H7 (cell line): ENCODE data around the gene TMX1. TPM values are rescaled to one million over a fixed set of nuclear protein-coding genes. Genes with fewer than 3 reads are reported as not detected.
A peak's percentile ranks its signal among the peaks of the same experiment; 100 is the strongest.

ENCODE experiments used
- DNase-seq: peaks from one replicate; pipeline ENCODE4 v3.0.0; 2012
- H3K27me3 ChIP-seq: 2 replicates; pipeline ENCODE4 v1.6.0; 2011; ENCODE audit warnings: mild to moderate bottlenecking, low read length; ENCODE audit not compliant: control insufficient read depth, insufficient read depth
- H3K36me3 ChIP-seq: replicated peaks from 2 replicates; pipeline ENCODE4 v1.5.1; 2011; ENCODE audit warnings: low read length; ENCODE audit not compliant: control insufficient read depth, insufficient read depth
- H3K4me3 ChIP-seq: 2 replicates; pipeline ENCODE4 v1.5.1; 2011; ENCODE audit warnings: low read depth, mild to moderate bottlenecking, control low read depth, low read length, moderate library complexity; ENCODE audit not compliant: insufficient read depth
- total RNA-seq: library from RNA; depleted of rRNA; stranded (reverse); fragments of >200 nt; shearing (Covaris generic); gene quantifications from 2 replicates; pipeline ENCODE4 v1.2.3, GENCODE V29; 2014; rRNA removed

The TMX1 gene, protein sequence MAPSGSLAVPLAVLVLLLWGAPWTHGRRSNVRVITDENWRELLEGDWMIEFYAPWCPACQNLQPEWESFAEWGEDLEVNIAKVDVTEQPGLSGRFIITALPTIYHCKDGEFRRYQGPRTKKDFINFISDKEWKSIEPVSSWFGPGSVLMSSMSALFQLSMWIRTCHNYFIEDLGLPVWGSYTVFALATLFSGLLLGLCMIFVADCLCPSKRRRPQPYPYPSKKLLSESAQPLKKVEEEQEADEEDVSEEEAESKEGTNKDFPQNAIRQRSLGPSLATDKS
- 51.4 and 58.5 TPM in 2 replicates for total RNA-seq

DNA sequence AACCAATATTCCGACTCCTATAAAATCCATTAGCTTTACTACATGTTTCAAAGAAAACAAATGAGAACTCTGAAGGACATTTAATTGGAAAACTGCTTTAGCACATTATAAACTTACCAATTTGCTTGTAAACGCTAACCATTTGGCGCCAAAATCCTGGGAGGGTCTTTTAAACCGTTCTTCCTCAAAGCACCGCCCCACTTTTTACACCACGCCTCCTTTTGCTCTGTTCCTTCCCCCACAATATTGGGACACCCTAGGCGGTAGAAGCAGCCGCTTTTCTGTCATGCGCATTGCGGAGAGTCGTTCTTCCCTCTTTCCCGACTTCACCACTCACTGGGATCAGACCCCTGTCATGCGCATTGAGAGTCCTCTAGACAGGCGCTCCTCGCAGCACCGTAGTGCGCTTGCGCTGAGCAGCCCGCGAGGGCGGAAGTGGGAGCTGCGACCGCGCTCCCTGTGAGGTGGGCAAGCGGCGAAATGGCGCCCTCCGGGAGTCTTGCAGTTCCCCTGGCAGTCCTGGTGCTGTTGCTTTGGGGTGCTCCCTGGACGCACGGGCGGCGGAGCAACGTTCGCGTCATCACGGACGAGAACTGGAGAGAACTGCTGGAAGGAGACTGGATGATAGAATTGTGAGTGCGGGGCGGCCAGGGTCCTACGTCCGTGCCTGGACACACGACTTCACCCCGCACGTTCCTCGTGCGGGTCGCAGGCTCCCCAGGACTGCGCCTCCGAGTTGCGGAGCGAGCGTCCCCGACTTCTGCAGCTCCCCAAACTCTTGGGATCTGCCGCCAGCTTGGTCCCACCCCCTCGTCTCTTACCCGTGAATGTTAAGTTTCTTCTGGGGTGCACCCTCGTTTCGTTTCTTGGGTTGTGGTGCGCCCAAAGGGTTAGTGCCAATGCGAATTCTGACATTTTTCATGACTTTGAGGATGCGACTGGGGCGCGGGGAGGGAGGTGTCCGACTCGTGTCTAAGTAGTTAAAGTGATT lies at the start of gene TMX1:
TSS of gene TMX1 (plus strand) at position 435 of the 991 bp plus-strand sequence. CDS start at position 481, 46 bp downstream.
- Histone ChIP-seq H3K4me3 (peak within 1 kb of the TSS; percentile 93), H3K36me3 (0 out of 2 replicates have a peak, but pooled peaks cover 3% of the 10 kb centered on the region), H3K27me3 (no peaks in the 10 kb centered on the region)
- peak; percentile 93 for DNase-seq

- H3K36me3 ChIP-seq, result no peaks in the 10 kb centered on the region
- no peak for DNase-seq
- H3K4me3 ChIP-seq, result no peak overlapping the region
- no peaks in the 10 kb centered on the region for H3K27me3 ChIP-seq
These were observed 38.2 kb upstream of the TMX1 start for GRCh38 chr14:51201890-51202289.

DNA sequence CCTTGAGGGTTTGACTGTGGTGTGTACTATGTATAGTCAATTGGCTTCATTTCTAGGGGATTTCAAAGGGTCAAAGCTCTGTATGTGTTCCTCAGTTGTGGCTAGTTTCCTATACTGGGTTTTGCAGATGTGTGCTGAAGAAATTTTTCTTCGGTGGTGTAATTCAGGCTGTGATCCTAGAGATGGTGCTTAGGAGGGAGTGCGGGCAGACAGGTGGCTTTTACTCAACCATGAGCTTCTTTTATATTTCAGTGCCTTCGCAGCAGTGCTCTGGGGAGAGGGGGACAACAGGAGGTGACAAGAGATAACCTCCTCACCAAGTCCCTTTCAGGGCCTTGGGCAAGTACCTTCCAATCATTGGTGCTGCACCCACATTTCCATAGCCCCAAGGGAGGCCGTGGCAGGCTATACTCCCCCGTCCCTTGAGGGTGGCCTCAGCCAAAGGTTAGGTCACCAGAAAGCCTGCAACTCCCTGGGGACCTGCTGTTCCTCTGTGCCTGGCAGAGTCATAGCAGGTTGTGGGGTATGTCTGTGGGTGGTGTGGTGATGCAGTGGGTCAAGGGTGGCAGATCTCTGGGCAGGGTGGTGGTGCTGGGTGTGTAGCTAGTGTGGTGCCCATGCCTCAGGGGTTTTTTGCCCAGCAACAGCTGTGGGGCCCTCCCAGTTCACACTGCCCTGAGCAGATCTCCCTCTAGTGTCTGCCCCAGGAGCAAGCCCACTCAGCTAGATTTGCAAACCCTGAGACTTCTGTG lies 37.0 kb upstream of the TMX1 start:
- Histone ChIP-seq H3K4me3 (no peak overlapping the region), H3K27me3 (no peaks in the 10 kb centered on the region), H3K36me3 (no peaks in the 10 kb centered on the region)
- DNase-seq, result no peak

DNA sequence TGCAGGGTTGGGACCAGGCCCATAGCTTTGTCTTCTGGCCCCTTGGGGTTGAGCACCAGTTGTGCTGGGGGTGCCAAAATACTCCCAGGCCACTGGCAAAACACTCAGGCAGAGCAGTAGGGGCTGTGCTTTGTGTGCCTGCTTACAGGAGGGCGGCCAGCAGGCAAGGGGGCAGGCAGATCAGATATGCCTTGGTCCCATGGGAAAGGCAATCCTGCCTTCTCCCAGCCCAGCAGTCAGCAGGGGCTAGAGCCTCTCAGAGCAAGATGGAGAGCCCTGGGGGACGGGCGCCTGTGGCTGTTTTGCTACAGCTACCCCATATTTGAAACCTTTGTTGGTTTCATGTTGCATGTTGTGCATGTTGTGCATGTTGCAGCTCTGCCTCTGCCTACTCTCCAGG lies 36.2 kb upstream of the TMX1 start:
- Histone ChIP-seq H3K36me3 (no peaks in the 10 kb centered on the region), H3K4me3 (no peak overlapping the region), H3K27me3 (no peaks in the 10 kb centered on the region)
- DNase-seq, result no peak

DNA sequence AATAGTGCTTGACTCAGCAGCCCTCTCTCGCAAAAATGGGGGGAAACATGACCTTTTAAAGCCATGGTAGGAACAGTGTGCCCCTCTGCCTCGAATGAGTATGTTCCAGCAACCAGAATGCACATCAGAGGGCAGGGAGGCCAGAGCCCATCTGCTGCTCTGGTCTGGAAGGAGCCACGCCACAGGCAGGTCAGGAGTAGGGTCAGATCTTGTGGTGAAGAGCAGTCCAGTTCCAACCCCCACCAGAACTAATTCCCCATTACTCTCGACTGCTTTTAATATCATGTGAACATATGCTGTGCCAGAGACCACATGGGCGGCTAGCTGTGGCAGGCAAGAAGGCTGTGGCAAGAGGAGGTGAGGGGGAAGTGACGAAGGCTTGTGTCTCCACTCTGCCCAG lies 34.6 kb upstream of the TMX1 start:
- no peak for DNase-seq
- Histone ChIP-seq H3K36me3 (no peaks in the 10 kb centered on the region), H3K4me3 (no peak overlapping the region), H3K27me3 (no peaks in the 10 kb centered on the region)

DNA sequence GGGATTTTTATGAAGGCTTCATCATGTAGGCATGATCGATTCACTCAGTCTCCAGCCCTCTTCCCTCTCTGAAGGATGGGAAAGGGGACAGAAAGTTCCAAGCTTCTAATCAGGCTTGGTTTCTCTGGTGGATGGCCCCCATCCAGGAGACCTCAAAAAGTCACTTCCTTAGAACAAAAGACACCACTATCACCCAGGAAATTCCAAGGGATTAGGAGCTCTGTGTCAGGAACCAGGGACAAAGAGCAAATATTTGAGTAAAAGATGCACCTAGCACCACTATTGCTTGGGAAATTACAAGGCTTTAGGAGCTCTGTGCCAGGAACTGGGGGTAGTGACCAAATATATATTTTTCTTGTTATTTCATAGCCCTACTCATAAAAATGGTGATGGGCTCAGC lies 33.6 kb upstream of the TMX1 start:
- H3K4me3 ChIP-seq, result no peak overlapping the region
- no peaks in the 10 kb centered on the region for H3K27me3 ChIP-seq
- DNase-seq, result no peak
- no peaks in the 10 kb centered on the region for H3K36me3 ChIP-seq

- DNase-seq, result peak; percentile 4
- Histone ChIP-seq H3K27me3 (no peaks in the 10 kb centered on the region), H3K4me3 (no peak overlapping the region), H3K36me3 (no peaks in the 10 kb centered on the region)
These were observed 32.4 kb upstream of the TMX1 start for GRCh38 chr14:51207621-51208020.

DNA sequence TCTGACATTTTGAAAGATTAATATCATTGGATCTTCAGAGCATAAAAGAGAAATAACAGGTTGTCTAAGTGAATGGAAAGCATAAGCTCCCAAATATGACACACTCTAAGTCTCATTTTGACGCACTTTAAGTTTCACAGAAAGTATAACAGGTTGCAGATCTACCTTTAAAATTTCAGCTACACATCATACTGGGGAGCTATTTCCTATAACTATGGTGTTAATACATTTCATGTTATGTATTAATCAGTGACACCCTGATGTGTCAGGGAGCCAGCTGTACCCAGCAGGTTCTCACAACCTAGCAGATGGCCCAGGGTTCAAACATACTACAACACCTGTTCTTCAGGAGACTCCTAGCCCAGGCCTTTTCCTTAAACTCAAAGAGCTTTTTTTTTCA lies 31.1 kb upstream of the TMX1 start:
- Histone ChIP-seq H3K4me3 (no peak overlapping the region), H3K36me3 (no peaks in the 10 kb centered on the region), H3K27me3 (no peaks in the 10 kb centered on the region)
- DNase-seq, result no peak

DNA sequence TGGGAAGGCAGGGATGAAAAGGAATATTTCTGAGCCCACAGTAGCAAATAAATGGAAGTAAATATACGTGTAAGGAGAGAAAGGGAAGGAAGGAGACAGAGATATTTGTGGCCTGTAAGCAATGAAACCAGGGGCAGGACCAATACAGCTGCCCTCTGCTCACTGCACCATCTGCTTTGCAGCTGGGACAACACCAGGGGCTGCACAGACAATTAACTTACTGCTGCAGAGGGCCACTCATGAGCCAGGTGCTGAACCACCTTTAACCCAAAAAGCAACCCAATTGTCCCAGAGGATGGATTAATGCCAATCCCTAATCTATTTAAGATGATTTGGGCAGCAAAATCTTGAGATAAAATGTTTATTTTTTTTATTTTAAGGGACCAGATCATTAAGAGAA lies 30.6 kb upstream of the TMX1 start:
- no peak for DNase-seq
- Histone ChIP-seq H3K4me3 (no peak overlapping the region), H3K36me3 (no peaks in the 10 kb centered on the region), H3K27me3 (no peaks in the 10 kb centered on the region)

DNA sequence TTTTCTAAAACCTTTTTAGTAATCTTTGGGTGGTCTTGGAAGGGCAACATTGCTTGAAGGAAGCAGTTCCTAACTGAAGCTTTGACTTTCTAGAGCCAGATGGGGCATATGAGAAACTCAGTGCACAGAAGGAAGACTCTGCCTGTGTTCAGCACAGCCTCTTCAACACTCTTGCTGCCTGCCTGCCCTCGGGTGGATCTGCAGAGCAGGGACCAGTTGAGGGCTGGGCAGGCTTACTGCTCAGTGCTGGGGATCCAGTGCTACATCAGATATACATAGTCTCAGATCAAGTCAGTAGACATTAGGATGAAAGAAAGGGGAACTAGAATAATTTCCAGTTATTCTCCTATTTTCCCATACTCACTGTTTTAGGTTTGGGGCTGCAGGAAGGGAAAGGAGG lies 29.5 kb upstream of the TMX1 start:
- Histone ChIP-seq H3K27me3 (no peaks in the 10 kb centered on the region), H3K36me3 (no peaks in the 10 kb centered on the region), H3K4me3 (no peak overlapping the region)
- DNase-seq, result peak; percentile 5

DNA sequence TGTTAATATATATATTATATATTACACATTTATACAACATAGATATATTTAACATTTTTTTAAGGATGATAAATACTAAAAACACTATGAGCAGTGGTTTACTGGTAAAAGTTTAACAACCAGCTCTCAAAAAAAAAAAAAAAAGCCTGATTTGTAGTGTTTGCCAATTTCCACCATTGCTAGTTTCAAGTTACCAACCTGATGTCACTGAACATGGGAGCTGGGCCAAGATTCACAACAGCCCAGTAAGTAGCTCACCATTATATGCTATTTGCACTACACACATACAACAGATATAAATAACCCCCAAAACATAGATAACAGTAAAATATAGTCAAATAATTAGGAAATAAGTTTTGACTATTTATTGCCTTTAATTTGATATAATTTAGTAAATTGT lies 28.9 kb upstream of the TMX1 start:
- no peak for DNase-seq
- no peaks in the 10 kb centered on the region for H3K27me3 ChIP-seq
- no peaks in the 10 kb centered on the region for H3K36me3 ChIP-seq
- H3K4me3 ChIP-seq, result no peak overlapping the region

- no peaks in the 10 kb centered on the region for H3K27me3 ChIP-seq
- H3K4me3 ChIP-seq, result no peak overlapping the region
- DNase-seq, result no peak
- no peaks in the 10 kb centered on the region for H3K36me3 ChIP-seq
These were observed 23.4 kb upstream of the TMX1 start for GRCh38 chr14:51216602-51217001.

GRCh38 chr14:51219473-51220448 lies 20.3 kb upstream of the TMX1 start:
- no peak for DNase-seq
- Histone ChIP-seq H3K36me3 (no peaks in the 10 kb centered on the region), H3K27me3 (no peaks in the 10 kb centered on the region), H3K4me3 (no peak overlapping the region)
